Psoas muscle (tissue), 8 donors: ENCODE data around the gene CHURC1. TPM values are rescaled to one million over a fixed set of nuclear protein-coding genes. Genes with fewer than 3 reads are reported as not detected.
A peak's percentile ranks its signal among the peaks of the same experiment; 100 is the strongest.

Experiments used
- ATAC-seq, 4 donors: fragments of 200-7000 bp; cut with Tn5 transposase; one replicate each; pipeline ENCODE4 v1.9.1; 2020; ENCODE audit warnings: moderate library complexity in 3 of 4, mild to moderate bottlenecking in 2 of 4
- DNase-seq, 2 donors: peaks; one replicate each; pipeline ENCODE4 v3.0.0-alpha.2; 2020
- H3K27ac ChIP-seq: fragments of 200-600 bp; one replicate; pipeline ENCODE4 v1.8.0; 2022
- H3K27me3 ChIP-seq, 3 donors: fragments of 200-600 bp in 1 of 3; one replicate each; pipeline versions ENCODE4 v1.6.1 to v1.8.0; 2013 to 2022; ENCODE audit warnings: low read length in 2 of 3, mild to moderate bottlenecking in 2 of 3, moderate library complexity in 1 of 3; ENCODE audit not compliant: insufficient read depth in 3 of 3
- H3K36me3 ChIP-seq, 2 donors: fragments of 200-600 bp in 1 of 2; one replicate each; pipeline versions ENCODE4 v1.6.1 to v1.8.0; 2013 to 2022; ENCODE audit warnings: low read depth in 1 of 2, mild to moderate bottlenecking in 1 of 2, moderate library complexity in 1 of 2; ENCODE audit not compliant: insufficient read depth in 1 of 2
- H3K4me1 ChIP-seq: fragments of 200-600 bp; one replicate; pipeline ENCODE4 v1.8.0; 2022
- H3K4me3 ChIP-seq: fragments of 200-600 bp; one replicate; pipeline ENCODE4 v1.8.0; 2022; ENCODE audit warnings: mild to moderate bottlenecking
- H3K9me3 ChIP-seq: fragments of 200-600 bp; one replicate; pipeline ENCODE4 v1.8.0; 2022
- CTCF ChIP-seq: fragments of 200-600 bp; IDR thresholded peaks from one replicate; pipeline ENCODE4 v1.8.0; 2022; ENCODE audit warnings: antibody characterized with exemption
- WGBS, 3 donors: extraction: QIAGEN DNeasy Blood & Tissue Kit; methylation state at CpG; one replicate each; pipeline versions ENCODE4 v1.1.6 to v1.1.7; 2013; 5-methylcytosine and 5-hydroxymethylcytosine counted together
- intact Hi-C, 2 donors: fragments of 100-400 bp; cut with DNase I; formaldehyde crosslinking; loops; one replicate each; pipeline versions ENCODE4 v1.11.0 to v1.14.2; 2022
- polyA plus RNA-seq, 3 donors: library from polyadenylated mRNA; stranded (reverse); fragments of 200-250 nt; gene quantifications; one replicate each; pipeline ENCODE4 v1.2.3, GENCODE V29; 2013
- total RNA-seq, 4 donors: library from RNA; stranded (reverse); fragmentation: NEBNext Ultra II Directional in 2 of 4; extraction: Animal tissue kit (Norgen Biotek cat#: 25700) in 2 of 4; gene quantifications; one replicate each; pipeline versions ENCODE4 v1.2.1 to v1.2.4, GENCODE V29; 2021 to 2023
- donor health status: healthy with polysubstance abuse.
- donor health status: DM: no; HTN: no; CAD: no; lungs with moderate emphysema.
- donor health status: Bipolar disorder and iron deficiency.
- donor health status: healthy.
- donor health status: DM: yes; HTN: yes; CAD: no.
- donor health status: DM: no; HTN: no; CAD: no.
- donor health status: DM: no; HTN: no; CAD: no.
- donor health status: DM: yes; HTN: yes; CAD: no.

The CHURC1 gene
- total and polyA plus RNA-seq, 7 donors = 31.4 to 112 (median 77.9) TPM

GRCh38 chr14:64868379-64868778, 45.9 kb upstream of the CHURC1 start:
- no peak for TF ChIP-seq CTCF
- Histone ChIP-seq H3K9me3 (no peaks in the 10 kb centered on the region), H3K4me1 (peaks cover 76% of the 10 kb centered on the region), H3K4me3 (no peak overlapping the region), H3K36me3 (peaks cover 0 to 33% of the 10 kb centered on the region in 2 donors), H3K27ac (peak overlapping the region; percentile 64), H3K27me3 (no peaks in the 10 kb centered on the region)
- intact Hi-C loops = no loop called here
- ATAC-seq (no peak), DNase-seq (no peak)
- WGBS, 3 donors = 72 to 86% (median 74%) methylated on average over 2 of the region's 2 CpGs

GRCh38 chr14:64868841-64869240, 45.4 kb upstream of the CHURC1 start:
- Histone ChIP-seq H3K27ac (peak overlapping the region; percentile 64), H3K4me1 (peaks cover 72% of the 10 kb centered on the region), H3K27me3 (no peaks in the 10 kb centered on the region), H3K9me3 (no peaks in the 10 kb centered on the region), H3K4me3 (no peak overlapping the region), H3K36me3 (peaks cover 0 to 33% of the 10 kb centered on the region in 2 donors)
- 55 to 75% (median 59%) methylated on average over 1 of the region's 1 CpG for WGBS, 3 donors
- intact Hi-C loops = no loop called here
- no peak for TF ChIP-seq CTCF
- ATAC-seq (no peak), DNase-seq (no peak)

- H3K4me3 ChIP-seq = no peak overlapping the region
- no peaks in the 10 kb centered on the region for H3K9me3 ChIP-seq
- intact Hi-C loops = no loop called here
- H3K4me1 ChIP-seq = peaks cover 82% of the 10 kb centered on the region
- H3K27me3 ChIP-seq = no peaks in the 10 kb centered on the region
- 74 to 82% (median 76%) methylated on average over 2 of the region's 2 CpGs for WGBS, 3 donors
- no peak for ATAC-seq
- TF ChIP-seq CTCF = no peak
- DNase-seq = no peak
- H3K27ac ChIP-seq = peak overlapping the region; percentile 98
- H3K36me3 ChIP-seq = peaks cover 0 to 30% of the 10 kb centered on the region in 2 donors
Observed at GRCh38 chr14:64870160-64870559, 44.1 kb upstream of the CHURC1 start.

- peak overlapping the region; percentile 98 for H3K27ac ChIP-seq
- no peaks in the 10 kb centered on the region for H3K27me3 ChIP-seq
- no peaks in the 10 kb centered on the region for H3K9me3 ChIP-seq
- H3K36me3 ChIP-seq = peaks cover 0 to 30% of the 10 kb centered on the region in 2 donors
- DNase-seq (no peak), ATAC-seq (no peak)
- TF ChIP-seq CTCF = no peak
- H3K4me1 ChIP-seq = peaks cover 83% of the 10 kb centered on the region
- intact Hi-C loops = no loop called here
- 19 to 32% (median 26%) methylated on average over 2 of the region's 2 CpGs for WGBS, 3 donors
- H3K4me3 ChIP-seq = peak overlapping the region; percentile 8
Observed at GRCh38 chr14:64871344-64871743, 42.9 kb upstream of the CHURC1 start.
